ENCODE results near the gene CLCN7.
"Not testable (repeated sequence)": the region's sequence is repeated elsewhere in the genome, so short reads cannot be mapped to it uniquely, and the experiment has no call there.

Gene CLCN7

DNA sequence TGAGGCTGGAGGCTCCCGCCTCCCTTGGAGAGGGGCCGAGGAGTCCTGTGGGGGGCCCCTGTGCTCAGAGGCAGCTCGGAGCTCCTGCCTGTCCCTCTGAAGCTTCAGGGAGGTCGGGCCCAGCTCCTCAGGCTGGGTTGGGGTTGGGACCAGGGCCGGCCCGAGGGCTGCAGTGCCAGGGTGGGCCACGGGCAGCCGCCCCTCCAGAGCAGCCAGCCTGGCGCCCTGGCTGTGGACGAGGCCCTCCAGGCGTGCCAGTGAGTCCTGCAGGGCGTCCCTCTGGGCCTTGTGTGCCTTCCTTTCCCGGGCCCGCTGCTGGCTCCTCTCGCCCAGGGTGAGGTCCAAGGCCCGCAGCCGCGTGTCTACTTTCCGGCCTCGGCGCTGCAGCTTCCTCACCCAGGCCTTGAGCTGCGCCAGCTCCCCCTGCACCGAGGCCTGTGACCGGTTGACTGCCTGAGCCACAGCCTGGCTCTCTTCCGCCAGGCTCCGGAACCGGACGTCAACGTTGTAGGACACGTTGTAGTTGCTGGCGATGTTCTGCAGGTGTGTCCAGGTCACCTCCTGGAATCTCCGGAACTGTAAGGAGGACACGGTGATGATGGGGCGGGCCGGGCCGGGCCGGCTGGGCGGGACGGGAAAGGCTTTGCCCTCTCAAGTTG is 12.7 kb upstream of the CLCN7 start:
- no peak for DNase-seq (ENCODE audit: low read depth in 2 of 2)

DNA sequence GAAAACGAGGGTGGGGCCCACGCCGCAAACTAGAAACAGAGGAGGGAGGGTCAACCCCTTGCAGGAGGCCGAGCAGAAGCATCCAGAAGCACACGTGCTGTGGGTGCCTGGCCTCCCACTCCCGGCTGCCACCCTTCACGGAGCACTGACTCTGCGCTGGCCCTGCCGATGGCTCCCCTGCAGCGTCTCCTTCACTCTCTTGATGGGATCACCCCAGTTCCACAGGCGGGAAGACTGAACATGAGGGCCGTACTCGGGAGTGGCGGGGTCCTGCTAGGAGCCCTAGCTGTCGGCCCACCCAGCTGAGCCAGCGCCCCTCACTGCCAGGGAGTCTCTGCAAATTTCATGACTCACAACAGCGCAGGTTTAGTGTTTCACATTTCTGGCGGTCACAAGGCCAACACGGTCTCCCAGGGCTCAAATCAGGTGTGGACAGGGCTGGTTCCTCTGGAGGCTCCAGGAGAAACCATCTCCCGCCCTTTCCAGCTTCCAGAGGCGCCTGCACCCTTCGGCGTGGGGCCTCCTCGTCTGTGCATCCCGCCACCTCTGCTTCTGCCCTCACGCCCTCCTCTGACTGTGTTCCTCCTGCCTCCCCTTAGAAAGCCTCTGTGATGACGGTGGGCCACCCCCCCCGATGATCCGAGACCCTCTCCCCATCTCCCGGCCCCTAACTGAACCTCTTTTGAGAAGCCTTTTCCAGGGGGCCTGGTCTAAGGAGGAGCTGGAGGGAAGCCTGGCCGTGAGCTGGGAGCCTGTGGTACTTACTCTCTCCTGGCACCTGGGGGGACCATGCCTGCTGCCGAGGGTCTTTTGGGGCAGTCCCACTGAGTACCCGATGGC is 11.9 kb upstream of the CLCN7 start:
- DNase-seq (ENCODE audit: low read depth in 2 of 2): no peak

DNA sequence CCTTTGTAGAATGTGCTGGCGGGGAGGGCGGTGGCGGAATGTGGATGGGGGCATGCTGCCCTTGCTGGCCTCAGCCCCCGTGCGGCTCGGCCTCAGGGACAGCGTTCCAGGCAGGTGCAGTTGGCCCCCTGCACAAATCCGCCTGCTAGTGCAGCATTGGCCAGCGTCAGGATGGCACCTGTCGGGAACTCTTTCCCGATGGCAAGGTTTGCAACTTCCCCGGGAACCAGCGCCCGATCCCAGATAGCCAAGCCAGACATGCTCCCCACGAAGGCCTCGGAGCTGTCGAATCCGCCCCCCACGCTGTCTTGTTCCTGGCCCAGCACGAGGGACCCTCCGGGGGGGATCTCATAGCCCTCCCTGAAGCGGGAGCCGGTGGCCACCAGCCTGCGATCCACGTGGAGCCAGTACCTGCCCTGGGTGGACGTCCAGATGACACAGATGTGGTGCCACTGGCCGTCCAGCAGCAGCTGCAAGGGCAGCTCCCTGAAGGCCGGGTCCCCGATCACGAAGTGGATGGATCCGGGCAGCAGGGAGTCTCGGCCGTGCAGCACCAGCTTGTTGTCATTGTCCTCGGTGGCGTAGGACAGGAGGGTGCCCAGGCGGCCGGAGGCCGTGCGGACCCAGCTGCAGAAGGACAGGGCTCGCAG is 11.1 kb upstream of the CLCN7 start:
- DNase-seq (ENCODE audit: low read depth in 2 of 2): no peak

DNA sequence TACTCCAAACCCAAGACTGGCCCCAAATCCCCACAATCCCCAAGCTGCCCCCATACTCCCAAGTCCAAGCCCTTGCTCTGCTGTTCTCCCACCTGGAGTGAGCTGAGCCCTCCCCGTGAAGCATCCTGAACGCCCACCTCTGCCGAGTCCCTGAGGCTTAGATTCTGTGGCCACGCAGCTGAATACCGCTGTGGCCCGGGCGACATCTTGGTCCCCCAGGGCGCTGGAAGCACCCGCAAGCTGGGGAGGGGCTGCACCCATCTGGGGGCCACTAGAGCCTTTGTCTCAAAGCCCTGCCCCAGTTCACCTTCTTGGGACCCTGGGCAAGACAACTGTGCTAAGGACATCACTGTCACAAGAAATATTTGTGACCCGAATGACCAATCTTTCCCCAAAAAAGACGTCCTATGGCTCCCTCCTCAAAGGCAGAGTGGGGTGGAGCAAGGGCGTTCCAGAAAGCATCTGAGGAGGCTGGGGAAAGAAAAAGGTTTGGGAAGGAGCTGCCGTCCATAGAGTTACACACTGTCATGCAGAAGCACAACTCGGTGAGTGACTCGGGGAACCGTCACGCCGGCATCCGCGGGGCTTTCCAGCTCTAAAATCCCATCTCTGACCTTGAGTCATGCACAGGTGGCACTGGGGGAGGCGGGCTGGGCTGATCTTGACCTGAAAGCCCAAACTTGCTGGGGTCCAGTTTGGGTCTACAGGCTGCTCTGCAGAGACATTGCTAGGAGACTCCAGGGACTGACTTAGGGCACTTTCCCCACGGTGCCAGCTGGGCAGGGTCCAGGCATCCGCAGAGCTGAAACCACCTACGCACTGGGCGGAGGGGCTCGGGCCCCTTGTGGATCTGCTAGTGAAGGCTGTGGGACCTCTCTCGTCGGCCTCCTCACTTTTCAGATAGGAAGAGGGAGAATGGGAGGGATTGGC is 7.3 kb upstream of the CLCN7 start:
- no peak for DNase-seq (ENCODE audit: low read depth in 2 of 2)

DNA sequence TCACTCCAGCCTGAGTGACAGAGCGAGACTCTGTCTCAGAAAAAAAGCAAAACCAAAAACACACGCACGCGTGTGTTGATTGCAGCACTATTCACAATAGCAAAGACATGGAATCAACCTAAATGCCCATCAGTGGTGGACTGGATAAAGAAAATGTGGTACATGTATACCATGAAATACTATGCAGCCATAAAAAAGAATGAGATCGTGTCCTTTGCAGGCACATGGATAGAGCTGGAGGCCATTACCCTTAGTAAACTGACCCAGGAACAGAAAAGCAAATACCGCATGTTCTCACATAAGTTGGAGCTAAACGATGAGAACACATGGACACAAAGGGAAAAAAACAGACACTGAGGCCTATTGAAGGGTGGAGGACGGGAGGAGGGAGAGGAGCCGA is 4.1 kb upstream of the CLCN7 start:
- DNase-seq (ENCODE audit: low read depth in 2 of 2): not testable (repeated sequence)

DNA sequence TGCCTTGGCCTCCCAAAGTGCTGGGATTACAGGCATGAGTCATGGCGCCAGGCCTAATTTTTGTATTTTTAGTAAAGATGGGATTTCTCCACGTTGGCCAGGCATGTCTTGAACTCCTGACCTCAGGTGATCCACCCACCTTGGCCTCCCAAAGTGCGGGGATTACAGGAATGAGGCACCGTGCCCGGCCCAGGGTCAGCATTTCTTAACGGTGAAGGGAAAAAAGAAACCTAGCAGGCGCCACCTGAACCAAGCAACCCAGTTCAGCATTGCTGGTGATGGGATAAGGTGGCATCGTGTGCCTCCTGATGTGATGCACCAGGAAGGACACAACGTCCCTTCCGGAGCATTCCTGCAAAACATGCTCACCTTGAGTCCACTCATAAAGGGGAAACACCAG is 2.2 kb upstream of the CLCN7 start:
- DNase-seq (ENCODE audit: low read depth in 2 of 2): no peak

DNA sequence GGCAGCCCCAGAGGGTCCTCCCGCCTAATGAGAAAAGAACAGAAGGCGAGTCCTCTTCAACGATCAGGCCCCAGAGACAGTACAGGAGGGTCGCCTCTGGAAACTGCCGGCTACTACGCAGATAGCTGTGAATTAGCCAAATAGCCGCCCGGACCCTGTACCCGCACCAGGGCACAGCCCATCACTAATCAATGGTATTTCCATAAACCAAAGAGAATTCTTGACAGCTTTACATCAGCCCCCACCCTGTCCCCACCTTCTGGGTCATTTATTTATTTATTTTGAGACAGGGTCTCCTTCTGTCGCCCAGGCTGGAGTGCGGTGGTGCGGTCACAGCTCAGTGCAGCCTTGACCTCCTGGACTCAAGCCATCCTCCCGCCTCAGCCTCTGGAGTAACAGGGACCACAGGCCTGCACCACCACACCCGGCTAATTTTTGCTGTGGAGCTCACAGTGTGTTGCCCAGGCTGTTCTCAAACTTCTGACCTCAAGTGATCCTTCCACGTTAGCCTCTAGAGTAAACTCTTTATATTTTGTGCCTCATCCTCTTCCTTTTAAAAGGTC is 805 bp upstream of the CLCN7 start:
- DNase-seq (ENCODE audit: low read depth in 2 of 2): no peak

DNA sequence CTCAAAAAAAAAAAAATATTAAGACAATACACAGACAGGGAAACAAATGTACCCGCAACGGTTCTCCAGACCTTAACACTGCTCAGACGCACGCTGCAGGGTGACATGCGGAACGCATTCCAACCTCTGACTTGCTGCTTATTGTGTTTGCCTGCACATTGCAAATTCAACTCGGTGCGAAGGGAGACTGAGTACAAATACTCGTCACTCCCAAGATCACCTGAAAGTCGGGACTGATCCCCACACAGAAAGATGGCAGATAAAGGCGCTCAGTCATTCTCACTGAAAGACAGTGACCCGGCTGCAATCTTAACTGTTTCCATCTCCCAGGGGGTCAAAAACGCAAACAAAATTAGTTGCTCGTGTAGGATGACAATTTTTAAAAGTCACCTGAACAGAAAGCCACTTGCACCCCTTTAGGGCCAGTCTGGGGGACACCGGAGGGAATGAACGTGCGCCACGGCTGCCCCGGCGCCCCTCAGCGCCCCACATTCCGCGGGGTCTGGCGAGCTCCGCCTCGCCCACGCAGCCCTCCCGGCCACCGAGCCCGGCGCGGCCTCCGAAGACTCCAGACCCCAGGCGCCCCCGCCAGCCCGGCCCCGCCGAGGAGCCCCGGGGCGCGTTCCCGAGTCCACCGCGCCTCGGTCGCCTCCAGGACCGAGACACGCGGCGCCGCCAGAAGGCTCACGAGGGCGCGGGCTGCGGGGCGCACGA is 589 bp downstream of the CLCN7 start:
- no peak for DNase-seq (ENCODE audit: low read depth in 2 of 2)

DNA sequence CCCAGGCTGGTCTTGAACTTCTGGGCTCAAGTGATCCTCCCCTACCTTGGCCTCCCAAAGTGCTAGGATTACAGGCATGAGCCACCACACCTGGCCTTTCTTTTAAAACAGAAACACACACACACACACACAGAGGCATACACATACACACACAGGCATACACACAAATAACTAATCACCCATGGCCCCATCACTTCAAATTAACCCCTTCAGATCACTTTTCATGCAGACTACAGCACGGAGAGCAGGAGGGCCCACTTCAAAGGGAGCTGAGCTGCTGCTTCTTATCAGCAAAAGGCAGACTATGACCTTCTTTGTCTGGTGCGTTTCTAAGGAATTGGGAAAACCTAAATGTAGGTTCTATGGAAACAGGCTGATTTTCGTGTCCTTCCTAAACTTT is 1.9 kb downstream of the CLCN7 start:
- no peak for DNase-seq (ENCODE audit: low read depth in 2 of 2)

DNA sequence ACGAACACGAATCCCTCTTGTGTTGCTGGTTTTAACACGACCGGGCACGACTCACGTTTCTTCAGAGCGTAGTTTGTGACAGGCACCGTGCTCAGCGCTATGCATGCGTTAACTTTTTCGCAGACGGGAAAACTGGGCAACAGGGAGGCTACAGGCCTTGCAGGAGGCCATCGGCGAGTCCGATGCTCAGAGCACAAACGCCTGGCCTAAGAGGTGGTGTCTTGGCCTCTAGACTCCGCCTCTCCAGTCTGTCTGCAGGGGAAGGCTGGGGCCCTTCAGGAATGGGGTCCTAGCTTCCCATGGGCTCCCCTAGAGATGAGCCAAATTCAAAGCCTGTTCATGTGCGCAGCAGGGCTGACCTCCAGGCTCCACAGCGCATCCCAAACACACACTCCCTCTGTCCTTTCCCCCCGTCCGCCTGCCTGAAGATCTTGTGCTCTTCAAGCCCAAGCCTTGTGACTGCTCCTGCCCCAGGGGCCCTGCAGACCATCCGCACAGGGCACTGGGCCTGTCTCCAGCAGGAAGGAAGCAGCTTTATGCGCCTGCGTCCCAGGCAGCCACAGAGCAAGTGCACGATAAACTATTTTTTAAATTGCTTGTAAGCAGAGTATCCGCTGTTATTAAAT is 3.1 kb downstream of the CLCN7 start:
- no peak for DNase-seq (ENCODE audit: low read depth in 2 of 2)

DNA sequence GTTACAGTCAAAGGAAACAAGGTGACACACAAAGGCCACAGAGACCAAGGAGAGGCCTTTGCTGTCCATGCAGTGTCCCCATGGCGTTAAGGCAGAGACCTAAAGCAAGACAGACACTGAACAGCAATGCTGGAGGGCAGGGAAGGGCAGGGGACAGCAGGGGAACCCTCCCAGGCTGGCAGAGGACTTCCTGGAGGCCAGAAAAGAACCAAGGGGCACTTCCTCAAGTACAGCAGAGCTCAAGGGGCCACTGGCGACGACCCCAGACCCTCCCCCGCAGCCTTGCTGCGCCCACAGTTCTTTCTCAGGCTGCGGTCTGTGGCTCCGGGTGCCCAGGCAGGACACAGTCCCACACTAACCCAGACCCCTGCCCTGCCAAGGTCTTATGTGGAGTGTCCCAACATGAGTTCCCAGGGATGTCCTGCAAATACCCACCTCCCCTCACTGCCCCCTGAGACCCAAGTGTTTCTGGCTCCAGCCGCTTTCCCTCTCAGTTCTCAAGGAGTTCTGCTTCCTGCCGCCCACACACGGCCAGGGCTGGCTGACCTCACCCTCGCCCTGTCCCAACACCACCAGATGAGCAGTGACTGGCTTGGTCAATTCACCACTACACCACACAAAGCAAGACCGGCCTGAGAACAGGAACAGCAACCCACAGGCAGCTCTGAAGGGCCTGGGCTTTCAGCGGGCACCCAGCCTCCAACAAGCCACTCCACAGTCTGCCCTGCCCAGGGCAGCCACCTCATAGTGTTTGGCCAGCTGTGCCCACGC is 4.2 kb downstream of the CLCN7 start:
- no peak for DNase-seq (ENCODE audit: low read depth in 2 of 2)

DNA sequence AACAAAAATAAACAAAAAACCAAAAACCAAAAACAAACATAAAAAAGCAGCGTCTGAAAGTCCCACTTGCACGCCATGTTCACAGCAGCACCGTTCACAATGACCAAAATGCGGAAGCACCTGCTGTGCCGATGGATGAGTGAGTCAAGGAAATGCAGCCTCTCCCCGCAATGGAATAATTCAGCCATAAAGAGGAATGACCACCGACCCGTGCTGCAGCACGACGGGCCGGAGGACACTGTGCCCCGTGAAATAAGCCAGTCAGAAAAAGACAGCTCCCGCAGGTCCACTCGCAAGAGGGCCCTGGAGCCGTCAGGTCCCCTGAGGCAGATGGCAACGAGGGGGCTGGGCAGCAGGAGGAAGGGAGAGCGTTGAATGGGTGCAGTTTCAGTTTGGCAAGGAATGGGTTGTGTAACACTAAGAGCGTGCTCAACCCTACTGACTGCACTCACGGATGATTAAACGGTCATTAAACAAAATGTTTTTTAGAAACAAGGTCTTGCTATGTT is 5.1 kb downstream of the CLCN7 start:
- no peak for DNase-seq (ENCODE audit: low read depth in 2 of 2)

DNA sequence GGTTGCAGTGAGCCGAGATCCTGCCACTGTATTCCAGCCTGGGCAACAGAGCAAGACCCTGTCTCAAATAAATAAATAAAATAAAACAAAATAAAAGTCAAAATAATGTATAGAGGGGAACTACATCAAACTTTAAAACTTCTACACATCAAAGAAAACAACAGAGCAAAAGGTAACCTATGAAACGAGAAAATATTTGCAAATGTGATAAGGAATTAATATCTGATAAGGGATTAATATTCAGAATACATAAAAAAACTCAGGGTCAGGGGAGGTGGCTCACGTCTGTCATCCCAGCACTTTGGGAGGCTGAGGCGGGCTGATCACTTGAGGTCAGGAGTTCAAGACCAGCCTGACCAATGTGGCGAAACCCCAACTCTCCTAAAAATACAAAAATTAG is 5.7 kb downstream of the CLCN7 start:
- DNase-seq (ENCODE audit: low read depth in 2 of 2): not testable (repeated sequence)

DNA sequence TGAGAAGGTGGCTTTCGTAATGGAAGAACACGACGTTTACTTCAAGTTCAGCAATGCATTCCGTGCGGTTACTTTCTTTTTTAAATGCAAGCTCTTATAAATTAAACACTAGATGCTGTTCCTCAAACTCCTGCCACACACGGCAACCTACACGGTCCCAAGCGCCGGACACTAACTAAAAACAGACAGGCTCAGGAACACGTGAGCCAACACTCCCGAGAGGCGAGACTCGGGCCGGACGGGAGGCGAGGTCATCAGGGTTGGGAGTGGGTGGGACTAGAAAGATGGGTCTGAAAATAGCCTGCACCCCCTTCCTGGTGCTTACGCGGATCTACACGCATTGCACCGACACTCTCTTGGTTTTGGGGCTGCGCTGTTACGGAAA is 6.4 kb downstream of the CLCN7 start:
- no peak for DNase-seq (ENCODE audit: low read depth in 2 of 2)

DNA sequence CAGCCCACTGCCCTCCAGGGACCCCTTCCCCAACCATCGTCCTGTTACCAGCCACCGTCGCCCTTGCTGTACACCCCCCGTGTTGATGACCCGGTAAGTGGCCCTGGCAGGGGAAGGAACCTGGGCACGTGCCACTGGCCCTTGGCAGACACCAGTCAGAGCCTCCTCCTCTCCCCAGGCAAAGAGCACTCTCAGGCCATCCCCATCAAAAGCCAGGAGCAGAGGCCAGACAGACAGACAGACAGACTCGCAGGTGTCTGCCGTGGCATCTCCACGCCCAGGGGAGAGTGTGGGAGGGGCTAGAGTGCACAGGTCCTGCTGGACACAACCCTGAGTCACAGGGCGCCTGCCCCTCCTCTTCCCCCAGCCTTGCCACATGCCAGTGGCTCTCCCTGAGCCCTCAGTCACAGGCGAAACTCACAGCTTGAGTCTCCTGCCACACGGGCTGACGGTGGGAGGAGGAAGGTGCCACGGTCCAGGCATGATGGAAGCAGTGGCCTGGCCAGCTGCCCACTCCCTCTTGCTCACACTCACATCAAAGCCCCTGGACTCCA is 7.8 kb downstream of the CLCN7 start:
- no peak for DNase-seq (ENCODE audit: low read depth in 2 of 2)

DNA sequence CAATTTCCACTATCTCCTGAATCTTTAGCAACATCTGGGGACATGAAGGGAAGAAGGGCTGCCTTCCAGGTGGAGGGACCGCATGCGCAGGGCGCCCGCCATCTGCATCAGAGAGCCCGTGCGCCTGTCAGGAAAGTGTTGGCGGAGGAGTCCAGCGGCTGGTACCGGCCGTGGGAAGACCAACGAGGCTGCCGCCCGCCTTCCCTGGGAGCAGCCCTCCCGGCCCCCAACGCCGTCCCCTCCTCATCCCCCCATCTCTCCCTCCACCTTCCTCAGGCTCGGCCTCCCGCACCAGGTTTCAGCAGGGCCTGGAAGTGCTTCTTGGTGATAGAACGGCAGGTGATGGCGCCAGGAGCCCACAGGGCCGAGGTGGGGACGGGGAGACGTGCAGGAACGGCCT is 8.8 kb downstream of the CLCN7 start:
- no peak for DNase-seq (ENCODE audit: low read depth in 2 of 2)

DNA sequence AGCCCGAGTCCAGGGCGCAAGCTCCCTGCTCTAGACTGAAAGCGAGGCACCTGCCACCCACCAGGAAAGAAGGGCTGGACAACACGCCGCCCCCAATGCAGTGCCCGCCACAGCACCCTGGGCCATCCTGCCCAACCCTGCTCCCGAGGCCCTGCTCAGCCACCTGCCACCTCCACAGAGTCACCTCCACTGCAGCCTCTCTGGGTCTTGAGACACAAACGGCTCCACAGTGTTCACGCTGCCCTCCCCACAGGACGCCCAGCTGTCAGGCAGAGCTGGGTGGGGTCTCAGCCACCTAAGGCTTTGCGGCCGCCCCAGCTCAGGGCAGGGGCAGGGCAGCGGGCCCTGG is 9.3 kb downstream of the CLCN7 start:
- DNase-seq (ENCODE audit: low read depth in 2 of 2): no peak

DNA sequence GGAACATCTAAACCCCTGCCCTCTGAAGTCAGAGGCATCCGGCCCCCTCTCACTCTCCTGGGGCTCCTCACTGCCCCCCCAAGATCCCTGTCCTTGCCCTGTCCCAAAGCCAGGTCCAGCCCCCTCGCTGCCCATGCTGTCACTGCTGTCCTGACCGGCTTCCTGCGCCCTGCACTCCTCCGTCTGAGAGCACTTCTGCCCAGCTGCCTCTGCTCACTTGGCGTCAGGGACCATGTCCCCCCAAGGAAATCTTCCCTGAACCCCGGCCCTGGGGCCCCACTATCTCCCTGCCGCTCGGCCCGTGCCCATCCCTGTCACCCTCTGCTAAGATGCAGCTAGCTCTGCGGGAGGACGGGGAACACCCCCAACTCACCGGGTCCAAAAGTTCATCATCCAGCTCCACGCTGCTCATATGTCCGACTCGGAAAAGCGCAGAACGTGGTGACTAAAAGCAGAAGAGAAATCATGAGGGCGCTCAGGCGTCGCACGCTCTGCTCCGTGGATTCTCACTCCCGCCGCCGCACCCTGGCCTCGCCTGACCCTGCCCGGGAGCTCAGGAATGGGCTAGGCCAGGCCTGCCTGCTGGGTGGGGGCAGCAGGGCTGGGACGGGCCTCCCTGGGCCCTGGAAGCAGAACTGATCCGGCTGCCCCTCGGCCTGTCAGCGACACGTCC is 9.8 kb downstream of the CLCN7 start:
- no peak for DNase-seq (ENCODE audit: low read depth in 2 of 2)
